SK-N-SH (cell line): ENCODE measurements around the gene ATXN10. TPM values are rescaled to one million over a fixed set of nuclear protein-coding genes. Genes with fewer than 3 reads are reported as not detected.

Source experiments
- CTCF ChIA-PET: fragments of 300-600, 350-600 bp; formaldehyde crosslinking; extraction: SDS; loops from one replicate; lab custom pipeline; 2021; lab: Yijun Ruan, JAX
- POLR2A ChIA-PET: fragments of 350-600 bp; sonication (Branson Sonifier 250); formaldehyde crosslinking; extraction: SDS; loops from one replicate; lab custom pipeline; 2020; ENCODE audit warnings: antibody characterized with exemption, inconsistent platforms; lab: Yijun Ruan, JAX
- DNase-seq: peaks from one replicate; pipeline ENCODE4 v3.0.0; 2012
- H2AFZ ChIP-seq: fragments of 200-600 bp; sonication (generic); 2 replicates; pipeline ENCODE4 v1.8.1; 2016; ENCODE audit warnings: antibody characterized with exemption, mild to moderate bottlenecking, low read depth
- H3F3A ChIP-seq: fragments of 200-600 bp; sonication (generic); replicated peaks from 2 replicates; pipeline ENCODE3; 2016; ENCODE audit warnings: antibody characterized with exemption, mild to moderate bottlenecking; ENCODE audit not compliant: insufficient read depth
- H3K27ac ChIP-seq, 2 experiments: fragments of 200-500 bp in 1 of 2; fragments of 200-600 bp in 1 of 2; sonication (Bioruptor generic) in 1 of 2; sonication (generic), shearing (Covaris generic) in 1 of 2; 2 replicates each; pipeline versions ENCODE4 v1.5.1 to v1.6.1; 2014 to 2016; ENCODE audit warnings: low read depth in 2 of 2, inconsistent platforms in 1 of 2, low read length in 1 of 2, mild to moderate bottlenecking in 1 of 2, mixed read lengths in 1 of 2
- H3K27me3 ChIP-seq: fragments of 200-600 bp; sonication (generic), shearing (Covaris generic); 2 replicates; pipeline ENCODE4 v1.6.1; 2016; ENCODE audit warnings: mixed run types; ENCODE audit not compliant: insufficient read depth
- H3K36me3 ChIP-seq, 2 experiments: fragments of 200-500 bp in 1 of 2; fragments of 200-600 bp in 1 of 2; sonication (Bioruptor generic) in 1 of 2; sonication (generic) in 1 of 2; replicated peaks in 1 of 2; 2 replicates each; pipeline versions ENCODE3 to v1.5.1; 2014 to 2016; ENCODE audit warnings: low read length in 1 of 2, mild to moderate bottlenecking in 1 of 2; ENCODE audit not compliant: insufficient read depth in 2 of 2, control insufficient read depth in 1 of 2
- H3K4me1 ChIP-seq, 2 experiments: fragments of 200-500 bp in 1 of 2; fragments of 200-600 bp in 1 of 2; sonication (Bioruptor generic) in 1 of 2; sonication (generic), shearing (Covaris generic) in 1 of 2; 2 replicates each; pipeline versions ENCODE4 v1.5.1 to v1.6.1; 2014 to 2016; ENCODE audit warnings: low read depth in 1 of 2, low read length in 1 of 2, mixed run types in 1 of 2; ENCODE audit not compliant: insufficient read depth in 2 of 2, control insufficient read depth in 1 of 2
- H3K4me2 ChIP-seq: fragments of 200-600 bp; sonication (generic), shearing (Covaris generic); 2 replicates; pipeline ENCODE4 v1.6.1; 2017; ENCODE audit warnings: mixed run types
- H3K4me3 ChIP-seq, 2 experiments: fragments of 200-500 bp in 1 of 2; fragments of 200-600 bp in 1 of 2; sonication (Bioruptor generic) in 1 of 2; sonication (generic), shearing (Covaris generic) in 1 of 2; 2 replicates each; pipeline versions ENCODE4 v1.5.1 to v1.8.1; 2014 to 2016; ENCODE audit warnings: low read depth in 2 of 2, inconsistent platforms in 1 of 2, low read length in 1 of 2, mild to moderate bottlenecking in 1 of 2, mixed read lengths in 1 of 2, moderate library complexity in 1 of 2
- H3K79me2 ChIP-seq: fragments of 200-600 bp; sonication (generic); 2 replicates; pipeline ENCODE4 v1.8.1; 2017; ENCODE audit warnings: mild to moderate bottlenecking; ENCODE audit not compliant: insufficient read depth
- H3K9ac ChIP-seq: fragments of 200-600 bp; sonication (generic); 2 replicates; pipeline ENCODE4 v1.6.1; 2017; ENCODE audit warnings: mixed run types
- H3K9me2 ChIP-seq: fragments of 200-600 bp; sonication (generic); 2 replicates; pipeline ENCODE4 v1.6.1; 2017; ENCODE audit warnings: mixed run types
- H3K9me3 ChIP-seq: fragments of 200-600 bp; sonication (generic); 2 replicates; pipeline ENCODE4 v1.6.1; 2017; ENCODE audit warnings: mixed run types, mild to moderate bottlenecking, moderate library complexity
- H4K20me1 ChIP-seq: fragments of 200-600 bp; sonication (generic); 2 replicates; pipeline ENCODE4 v1.6.1; 2017; ENCODE audit warnings: mild to moderate bottlenecking, mixed run types; ENCODE audit not compliant: insufficient read depth
- ELF1 ChIP-seq: IDR thresholded peaks from 2 replicates; pipeline ENCODE4 v1.4.0; 2012
- JUND ChIP-seq: IDR thresholded peaks from 2 replicates; pipeline ENCODE4 v1.4.0; 2012
- MEF2A ChIP-seq: IDR thresholded peaks from 2 replicates; pipeline ENCODE4 v1.4.0; 2012; ENCODE audit warnings: low read depth, borderline replicate concordance
- NFIC ChIP-seq: IDR thresholded peaks from 2 replicates; pipeline ENCODE4 v1.4.0; 2012; ENCODE audit warnings: borderline replicate concordance
- NRF1 ChIP-seq: IDR thresholded peaks from 2 replicates; pipeline ENCODE4 v1.6.1; 2012; ENCODE audit warnings: low read depth, mild to moderate bottlenecking, low read length
- RAD21 ChIP-seq: IDR thresholded peaks from 2 replicates; pipeline ENCODE4 v1.6.1; 2012; ENCODE audit warnings: mild to moderate bottlenecking, low read length
- RFX5 ChIP-seq: IDR thresholded peaks from 2 replicates; pipeline ENCODE4 v1.6.1; 2012; ENCODE audit warnings: mild to moderate bottlenecking, improper control_type of control experiment, low read length
- RXRA ChIP-seq: IDR thresholded peaks from 2 replicates; pipeline ENCODE4 v1.4.0; 2012; ENCODE audit warnings: low read depth, mild to moderate bottlenecking, borderline replicate concordance
- SIN3A ChIP-seq: IDR thresholded peaks from 2 replicates; pipeline ENCODE4 v1.6.1; 2012; ENCODE audit warnings: low read depth, mild to moderate bottlenecking, low read length, moderate library complexity, borderline replicate concordance
- SMC3 ChIP-seq: IDR thresholded peaks from 2 replicates; pipeline ENCODE4 v1.6.1; 2012; ENCODE audit warnings: low read depth, low read length, improper control_type of control experiment
- WGBS: methylation state at CpG from one replicate; pipeline ENCODE4 v1.1.6; 2017; ENCODE audit warnings: low lambda C conversion rate; 5-methylcytosine and 5-hydroxymethylcytosine counted together
- polyA plus RNA-seq, 3 experiments: library from polyadenylated mRNA; depleted of rRNA; stranded (reverse); fragments of >200 nt; gene quantifications; 2 replicates each; pipeline ENCODE4 v1.2.3, GENCODE V29; 2012
- TF ChIP-seq, protein P1 (sequence below): IDR thresholded peaks from 2 replicates; pipeline ENCODE4; 2012
- TF ChIP-seq, protein P2 (sequence below): fragments of 150-350 bp; IDR thresholded peaks from 2 replicates; pipeline ENCODE4 v1.6.1; 2017; ENCODE audit warnings: antibody characterized with exemption, low read length, low read depth, borderline replicate concordance
- TF ChIP-seq, protein P3 (sequence below): fragments of 200-600 bp; sonication (generic); IDR thresholded peaks from 2 replicates; pipeline ENCODE4 v1.6.1; 2017; ENCODE audit warnings: antibody characterized with exemption, mild to moderate bottlenecking, moderate library complexity

ATXN10 gene
- polyA plus RNA-seq, 1 of the 3 experiments (the other 2 are of a cell fraction), result 202 TPM

DNA sequence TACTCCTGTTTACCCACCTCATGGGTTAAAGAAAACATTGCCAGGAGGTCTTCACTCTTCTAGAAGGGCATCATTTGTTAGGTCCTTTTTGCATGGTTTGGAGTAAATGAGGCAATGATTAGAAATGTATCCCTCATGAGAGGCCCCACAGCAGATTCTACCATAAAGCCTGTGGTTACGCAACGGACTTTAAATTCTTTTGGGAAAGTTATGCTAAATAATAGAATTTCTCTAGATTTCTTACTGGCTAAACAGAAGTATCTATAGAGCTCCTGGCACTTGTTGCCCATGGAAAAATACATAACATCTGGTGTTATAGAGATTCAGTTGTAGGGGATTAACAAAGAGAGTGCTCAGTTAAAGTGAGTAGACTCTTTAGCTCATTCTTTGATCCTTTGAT, 15.1 kb upstream of the ATXN10 start (continued):
- TF ChIP-seq, protein P1, sequence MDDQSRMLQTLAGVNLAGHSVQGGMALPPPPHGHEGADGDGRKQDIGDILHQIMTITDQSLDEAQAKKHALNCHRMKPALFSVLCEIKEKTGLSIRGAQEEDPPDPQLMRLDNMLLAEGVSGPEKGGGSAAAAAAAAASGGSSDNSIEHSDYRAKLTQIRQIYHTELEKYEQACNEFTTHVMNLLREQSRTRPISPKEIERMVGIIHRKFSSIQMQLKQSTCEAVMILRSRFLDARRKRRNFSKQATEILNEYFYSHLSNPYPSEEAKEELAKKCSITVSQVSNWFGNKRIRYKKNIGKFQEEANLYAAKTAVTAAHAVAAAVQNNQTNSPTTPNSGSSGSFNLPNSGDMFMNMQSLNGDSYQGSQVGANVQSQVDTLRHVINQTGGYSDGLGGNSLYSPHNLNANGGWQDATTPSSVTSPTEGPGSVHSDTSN, result no peak
- TF ChIP-seq MEF2A, result no peak
- TF ChIP-seq, all 33 proteins: peak for 0

DNA sequence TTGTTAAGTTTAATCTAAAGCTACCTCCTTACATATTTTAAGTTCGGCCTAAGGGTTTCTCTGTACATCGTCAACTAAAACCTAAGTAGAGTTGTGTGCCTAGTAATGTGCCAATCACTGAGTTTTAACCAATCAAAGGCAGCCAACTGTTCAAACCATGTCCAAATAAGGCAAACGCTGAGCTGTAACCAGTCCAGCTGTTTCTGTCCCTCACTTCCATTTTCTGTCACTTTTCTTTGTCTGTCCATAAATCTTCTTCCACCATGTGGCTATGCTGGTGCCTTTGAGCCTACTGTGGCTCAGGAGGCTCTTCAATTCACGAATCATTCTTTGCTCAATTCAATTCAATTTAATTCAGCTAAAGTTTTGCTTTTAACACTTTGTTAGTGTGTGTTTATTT, 13.9 kb upstream of the ATXN10 start:
- 72% methylated on average over 4 of the region's 4 CpGs for WGBS

DNA sequence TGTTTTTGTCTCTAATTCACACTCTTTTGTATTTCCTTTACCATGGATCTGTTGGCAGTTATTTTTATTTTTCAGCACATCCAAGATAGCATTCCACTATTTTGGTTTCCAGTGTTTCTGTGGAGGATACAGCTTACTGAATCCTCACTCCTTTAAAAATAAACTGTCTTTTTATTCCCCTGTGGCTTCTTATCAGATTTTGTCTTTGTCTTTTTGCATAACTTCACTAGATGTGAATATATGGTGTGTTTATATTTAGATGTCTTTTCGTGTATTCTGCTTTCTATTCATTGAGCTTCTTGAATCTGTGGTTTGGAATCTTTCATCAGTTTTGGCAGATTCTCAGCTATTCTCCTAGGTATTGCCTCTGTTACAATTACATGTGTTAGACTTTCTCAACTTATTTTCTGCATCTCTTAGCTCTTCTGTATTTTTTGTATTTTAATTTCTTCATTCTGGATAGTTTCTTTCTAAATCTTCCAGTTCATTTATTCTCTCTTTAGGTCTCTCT, 7.4 kb upstream of the ATXN10 start:
- Histone ChIP-seq H4K20me1 (no peaks in the 10 kb centered on the region), H3K9me2 (no peaks in the 10 kb centered on the region), H3K9me3 (0 out of 2 replicates have a peak, but pooled peaks cover 3% of the 10 kb centered on the region), H3K4me2 (no peak overlapping the region), H3K27me3 (no peaks in the 10 kb centered on the region), H3K79me2 (no peaks in the 10 kb centered on the region), H3K9ac (no peak overlapping the region), H3K27ac (no peak overlapping the region), H3F3A (peaks cover 4% of the 10 kb centered on the region), H2AFZ (0 out of 2 replicates have a peak overlapping the region, but pooled peaks have one; percentile 29), H3K36me3 (no peaks in the 10 kb centered on the region), H3K4me3 (no peak overlapping the region), H3K4me1 (no peaks in the 10 kb centered on the region)
- ChIA-PET CTCF (interaction anchor here (1.8 to 2.1 kb wide), 3 partner anchors 8 to 86 kb away, joined by 5 to 9 read pairs (median 7); no protein-coding TSS in a partner anchor), POLR2A (no interaction called here)
- DNase-seq, result no peak
- WGBS, result 23% methylated on average over 1 of the region's 1 CpG
- TF ChIP-seq, protein P1, result no peak
- TF ChIP-seq, protein P2, sequence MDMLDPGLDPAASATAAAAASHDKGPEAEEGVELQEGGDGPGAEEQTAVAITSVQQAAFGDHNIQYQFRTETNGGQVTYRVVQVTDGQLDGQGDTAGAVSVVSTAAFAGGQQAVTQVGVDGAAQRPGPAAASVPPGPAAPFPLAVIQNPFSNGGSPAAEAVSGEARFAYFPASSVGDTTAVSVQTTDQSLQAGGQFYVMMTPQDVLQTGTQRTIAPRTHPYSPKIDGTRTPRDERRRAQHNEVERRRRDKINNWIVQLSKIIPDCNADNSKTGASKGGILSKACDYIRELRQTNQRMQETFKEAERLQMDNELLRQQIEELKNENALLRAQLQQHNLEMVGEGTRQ, result no peak
- TF ChIP-seq, protein P3, sequence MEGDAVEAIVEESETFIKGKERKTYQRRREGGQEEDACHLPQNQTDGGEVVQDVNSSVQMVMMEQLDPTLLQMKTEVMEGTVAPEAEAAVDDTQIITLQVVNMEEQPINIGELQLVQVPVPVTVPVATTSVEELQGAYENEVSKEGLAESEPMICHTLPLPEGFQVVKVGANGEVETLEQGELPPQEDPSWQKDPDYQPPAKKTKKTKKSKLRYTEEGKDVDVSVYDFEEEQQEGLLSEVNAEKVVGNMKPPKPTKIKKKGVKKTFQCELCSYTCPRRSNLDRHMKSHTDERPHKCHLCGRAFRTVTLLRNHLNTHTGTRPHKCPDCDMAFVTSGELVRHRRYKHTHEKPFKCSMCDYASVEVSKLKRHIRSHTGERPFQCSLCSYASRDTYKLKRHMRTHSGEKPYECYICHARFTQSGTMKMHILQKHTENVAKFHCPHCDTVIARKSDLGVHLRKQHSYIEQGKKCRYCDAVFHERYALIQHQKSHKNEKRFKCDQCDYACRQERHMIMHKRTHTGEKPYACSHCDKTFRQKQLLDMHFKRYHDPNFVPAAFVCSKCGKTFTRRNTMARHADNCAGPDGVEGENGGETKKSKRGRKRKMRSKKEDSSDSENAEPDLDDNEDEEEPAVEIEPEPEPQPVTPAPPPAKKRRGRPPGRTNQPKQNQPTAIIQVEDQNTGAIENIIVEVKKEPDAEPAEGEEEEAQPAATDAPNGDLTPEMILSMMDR, result no peak

More for the DNA sequence above, 13.9 kb upstream of the ATXN10 start:
- H3K79me2 ChIP-seq, result no peaks in the 10 kb centered on the region
- H3K4me2 ChIP-seq, result no peak overlapping the region
- CTCF ChIA-PET, result interaction anchor here (1.2 to 2.3 kb wide), 4 partner anchors 10 to 209 kb away, joined by 3 to 9 read pairs (median 4); no protein-coding TSS in a partner anchor
- H3K27me3 ChIP-seq, result no peaks in the 10 kb centered on the region
- H2AFZ ChIP-seq, result no peak overlapping the region
- no peaks in the 10 kb centered on the region for H3K9me3 ChIP-seq
- peaks cover 0 to 4% of the 10 kb centered on the region in 2 experiments; a peak in 1 of 4 replicates for H3K4me1 ChIP-seq
- no peak for DNase-seq
- H3K4me3 ChIP-seq, result no peak overlapping the region
- H3K9ac ChIP-seq, result no peak overlapping the region
- no peaks in the 10 kb centered on the region for H3K9me2 ChIP-seq
- POLR2A ChIA-PET, result no interaction called here
- no peak for TF ChIP-seq RXRA
- no peak for TF ChIP-seq RFX5
- no peak for TF ChIP-seq NFIC
- no peak for TF ChIP-seq SIN3A
- no peak for TF ChIP-seq NRF1
- no peak for TF ChIP-seq ELF1
- TF ChIP-seq, protein P2, result no peak
- no peak for TF ChIP-seq JUND
- TF ChIP-seq RAD21, result no peak
- TF ChIP-seq SMC3, result no peak
- TF ChIP-seq, all 33 proteins: peak for 0
- H3F3A ChIP-seq, result no peaks in the 10 kb centered on the region
- no peaks in the 10 kb centered on the region for H3K36me3 ChIP-seq
- H4K20me1 ChIP-seq, result no peaks in the 10 kb centered on the region
- H3K27ac ChIP-seq, result no peak overlapping the region
